ENCODE results near the gene CIDEC.

CIDEC gene

DNA sequence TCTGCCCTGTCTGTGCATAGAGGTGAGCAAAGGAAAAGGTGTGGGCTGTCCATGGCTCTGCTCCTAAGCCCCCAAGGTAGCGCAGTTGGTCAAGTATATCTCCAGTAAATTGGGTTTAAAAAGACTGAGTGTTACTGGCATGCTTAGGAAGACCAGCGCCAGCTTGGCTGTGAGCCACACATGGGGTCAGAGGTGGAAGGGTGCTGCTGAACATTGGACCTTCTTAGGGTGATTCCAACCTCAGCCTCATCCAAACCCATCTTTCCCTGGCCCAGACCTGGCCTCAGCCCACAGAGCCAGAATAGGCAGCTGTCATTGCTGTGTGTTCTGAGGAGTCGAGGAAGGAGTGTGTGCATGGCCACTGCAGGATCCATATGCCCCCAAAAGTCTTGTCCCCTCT is 28.2 kb upstream of the CIDEC start:
- TF ChIP-seq, protein P1, sequence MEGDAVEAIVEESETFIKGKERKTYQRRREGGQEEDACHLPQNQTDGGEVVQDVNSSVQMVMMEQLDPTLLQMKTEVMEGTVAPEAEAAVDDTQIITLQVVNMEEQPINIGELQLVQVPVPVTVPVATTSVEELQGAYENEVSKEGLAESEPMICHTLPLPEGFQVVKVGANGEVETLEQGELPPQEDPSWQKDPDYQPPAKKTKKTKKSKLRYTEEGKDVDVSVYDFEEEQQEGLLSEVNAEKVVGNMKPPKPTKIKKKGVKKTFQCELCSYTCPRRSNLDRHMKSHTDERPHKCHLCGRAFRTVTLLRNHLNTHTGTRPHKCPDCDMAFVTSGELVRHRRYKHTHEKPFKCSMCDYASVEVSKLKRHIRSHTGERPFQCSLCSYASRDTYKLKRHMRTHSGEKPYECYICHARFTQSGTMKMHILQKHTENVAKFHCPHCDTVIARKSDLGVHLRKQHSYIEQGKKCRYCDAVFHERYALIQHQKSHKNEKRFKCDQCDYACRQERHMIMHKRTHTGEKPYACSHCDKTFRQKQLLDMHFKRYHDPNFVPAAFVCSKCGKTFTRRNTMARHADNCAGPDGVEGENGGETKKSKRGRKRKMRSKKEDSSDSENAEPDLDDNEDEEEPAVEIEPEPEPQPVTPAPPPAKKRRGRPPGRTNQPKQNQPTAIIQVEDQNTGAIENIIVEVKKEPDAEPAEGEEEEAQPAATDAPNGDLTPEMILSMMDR (IDR thresholded peaks at IDR 0.05) = no peak

DNA sequence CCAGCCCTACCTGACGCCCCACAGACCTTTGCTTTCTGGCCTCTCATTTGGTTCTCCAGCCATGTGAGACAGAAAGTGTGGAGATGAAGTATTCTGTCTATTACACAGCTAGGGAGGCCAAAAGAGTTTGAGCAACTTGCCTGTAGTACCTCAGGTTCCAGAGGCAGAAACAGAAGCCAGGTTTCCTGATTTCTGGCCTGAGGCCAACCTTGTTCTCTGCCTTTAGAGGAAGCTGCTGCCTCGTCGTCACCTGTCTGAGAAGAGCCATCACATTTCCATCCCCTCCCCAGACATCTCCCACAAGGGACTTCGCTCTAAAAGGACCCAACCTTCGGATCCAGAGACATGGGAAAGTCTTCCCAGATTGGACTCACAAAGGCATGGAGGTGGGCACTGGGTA is 26.4 kb upstream of the CIDEC start:
- TF ChIP-seq, protein P1 (IDR thresholded peaks at IDR 0.05) = no peak

DNA sequence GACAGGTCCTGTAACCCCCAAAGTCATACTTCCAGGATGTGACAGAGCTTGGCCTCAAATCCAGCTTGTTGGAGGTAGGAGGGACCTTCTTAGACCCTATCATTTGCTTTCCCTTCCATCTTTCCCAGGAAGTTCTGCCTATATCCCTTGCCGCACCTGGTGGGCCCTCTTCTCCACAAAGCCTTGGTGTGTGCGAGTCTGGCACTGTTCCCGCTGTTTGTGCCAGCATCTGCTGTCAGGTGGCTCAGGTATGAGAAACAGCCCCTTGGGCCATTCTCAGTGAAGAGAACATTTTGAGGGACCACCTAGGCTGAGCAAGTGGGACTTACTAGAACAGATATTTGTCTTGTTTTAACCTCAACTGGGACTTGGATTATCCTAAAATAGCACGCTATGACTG is 23.9 kb upstream of the CIDEC start:
- TF ChIP-seq, protein P1 (IDR thresholded peaks at IDR 0.05) = no peak

DNA sequence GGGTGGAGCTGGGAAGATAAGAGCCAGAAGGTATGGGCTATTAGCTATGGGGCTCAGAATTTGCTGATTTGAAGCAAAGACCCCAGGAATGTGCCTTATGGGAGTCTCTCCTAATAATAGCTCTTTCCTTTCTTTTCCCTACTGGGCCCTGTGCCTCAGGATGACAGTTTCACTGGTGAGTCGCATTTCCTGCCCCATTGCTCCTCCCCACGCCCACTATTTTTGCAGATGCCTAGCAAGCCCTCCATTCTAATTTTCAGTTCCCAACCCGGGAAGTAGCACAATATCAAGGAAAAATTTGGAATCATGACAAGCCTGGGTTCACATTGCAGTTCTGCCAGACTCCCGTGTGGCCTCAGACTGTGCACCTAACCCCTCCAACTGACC is 23.2 kb upstream of the CIDEC start:
- TF ChIP-seq, protein P1 (IDR thresholded peaks at IDR 0.05) = no peak

DNA sequence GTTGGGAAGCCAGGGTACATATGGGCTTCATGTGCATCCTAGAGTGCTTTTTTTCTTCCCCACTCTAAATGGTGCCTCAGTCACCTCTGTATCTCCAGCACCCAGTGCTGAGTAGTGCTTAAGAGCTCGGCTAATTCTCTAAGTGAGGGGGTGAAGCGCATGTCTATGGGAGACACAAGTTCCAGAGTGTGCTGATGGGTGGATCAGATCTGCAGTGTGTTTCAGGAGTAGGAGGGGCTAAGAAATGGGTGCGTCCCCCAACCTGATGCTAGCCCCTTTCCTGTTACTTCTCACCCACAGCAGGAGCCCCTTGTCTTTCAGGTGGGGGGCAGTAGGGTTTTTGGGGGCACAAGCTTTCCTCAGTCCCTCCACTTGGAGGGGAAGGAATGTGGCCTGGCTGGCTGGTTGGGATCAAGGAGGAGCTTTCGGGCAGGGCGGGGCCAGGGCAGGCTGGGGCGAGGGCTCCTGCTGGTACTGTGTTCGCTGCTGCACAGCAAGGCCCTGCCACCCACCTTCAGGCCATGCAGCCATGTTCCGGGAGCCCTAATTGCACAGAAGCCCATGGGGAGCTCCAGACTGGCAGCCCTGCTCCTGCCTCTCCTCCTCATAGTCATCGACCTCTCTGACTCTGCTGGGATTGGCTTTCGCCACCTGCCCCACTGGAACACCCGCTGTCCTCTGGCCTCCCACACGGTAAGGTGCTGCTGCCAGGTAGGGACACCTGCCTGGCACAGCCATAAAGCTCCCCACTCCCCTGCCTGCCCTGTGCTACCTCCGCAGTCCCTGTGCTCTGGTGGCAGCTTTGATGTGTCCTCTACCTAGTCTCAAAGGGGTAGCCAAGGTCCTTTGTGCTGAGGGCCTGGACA is 22.6 kb upstream of the CIDEC start, which contains the start of gene IL17RE:
IL17RE (plus strand) TSS at position 477 of the 866 bp plus-strand sequence; CDS start at position 562, 85 bp downstream.
- TF ChIP-seq, protein P1 (IDR thresholded peaks at IDR 0.05) = no peak

DNA sequence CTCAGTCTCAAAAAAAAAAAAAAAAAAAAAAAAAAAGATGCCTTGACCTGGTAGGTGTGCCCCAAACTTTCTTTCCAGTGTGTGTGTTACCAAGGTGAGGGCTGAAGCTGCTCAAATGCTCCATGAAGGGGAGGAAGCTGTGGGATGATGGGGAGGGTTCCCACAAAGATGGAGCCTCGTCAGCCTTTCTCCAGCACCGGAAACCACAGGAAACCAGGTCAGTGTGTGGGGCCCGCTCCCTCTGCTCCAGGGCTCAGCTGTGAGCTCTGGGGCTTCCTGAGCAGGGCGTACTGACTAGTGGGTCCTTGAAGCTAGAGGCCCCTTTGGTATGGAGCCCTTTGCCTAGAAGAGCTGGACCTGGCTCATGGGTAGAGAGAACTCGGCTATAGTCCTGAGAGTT is 21.9 kb upstream of the CIDEC start:
- TF ChIP-seq, protein P1 (IDR thresholded peaks at IDR 0.05) = no peak

DNA sequence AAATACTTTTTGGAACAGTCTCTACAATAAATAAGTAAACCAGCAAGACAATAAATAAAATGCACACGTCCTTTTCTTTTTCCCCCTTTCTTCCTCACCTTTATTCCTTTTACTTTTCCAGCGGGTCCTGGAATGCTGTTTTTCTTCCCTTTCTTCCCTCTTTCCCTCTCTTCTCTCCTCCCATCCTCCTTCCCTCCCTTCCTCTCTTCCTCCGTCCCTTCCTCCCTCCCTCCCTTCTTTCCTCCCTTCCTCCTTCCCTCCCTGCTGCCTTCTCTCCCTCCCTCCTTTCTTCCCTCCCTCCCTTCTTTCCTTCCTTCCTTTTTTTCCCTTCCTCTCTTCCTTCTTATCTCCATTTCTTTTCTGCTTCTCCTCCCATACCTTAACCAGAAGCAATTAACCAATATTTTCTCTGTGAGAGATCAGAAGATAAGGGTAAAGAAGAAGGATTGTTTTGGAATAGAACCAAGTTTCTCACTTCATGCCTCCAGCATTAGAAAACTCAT is 19.3 kb upstream of the CIDEC start:
- TF ChIP-seq, protein P1 (IDR thresholded peaks at IDR 0.05) = no peak

Data from LNCAP (cell line).